Fibroblast of lung (primary cell): Measurements from ENCODE around the gene NEDD4L. TPM values are rescaled to one million over a fixed set of nuclear protein-coding genes. Genes with fewer than 3 reads are reported as not detected.

ENCODE experiments used
- DNase-seq, 2 donors: peaks; one replicate each; pipeline versions ENCODE4 v3.0.0 to v3.0.0-alpha.2; 2010; ENCODE audit warnings: low read depth in 2 of 2
- H2AFZ ChIP-seq: 2 replicates; pipeline ENCODE4 v1.5.1; 2012; ENCODE audit warnings: low read length, control low read depth, inconsistent platforms
- H3K27ac ChIP-seq: 2 replicates; pipeline ENCODE4 v1.5.1; 2011; ENCODE audit warnings: low read length, control low read depth; ENCODE audit not compliant: insufficient read depth
- H3K27me3 ChIP-seq: 2 replicates; pipeline ENCODE4 v1.5.1; 2011; ENCODE audit warnings: mild to moderate bottlenecking, low read length; ENCODE audit not compliant: control insufficient read depth, insufficient read depth
- H3K36me3 ChIP-seq: 2 replicates; pipeline ENCODE4 v1.5.1; 2011; ENCODE audit warnings: low read length; ENCODE audit not compliant: control insufficient read depth, insufficient read depth
- H3K4me1 ChIP-seq: 2 replicates; pipeline ENCODE4 v1.5.1; 2011; ENCODE audit warnings: low read length; ENCODE audit not compliant: control insufficient read depth, insufficient read depth; ENCODE audit errors: extremely low read depth
- H3K4me2 ChIP-seq: 2 replicates; pipeline ENCODE4 v1.5.1; 2011; ENCODE audit warnings: low read length, control low read depth; ENCODE audit not compliant: insufficient read depth; ENCODE audit errors: extremely low read depth
- H3K4me3 ChIP-seq, 4 experiments: fragments of 200-600 bp in 1 of 4; sonication (generic) in 1 of 4; replicated peaks in 1 of 4; 2 replicates each; pipeline ENCODE4 v1.5.1; 2011 to 2016; ENCODE audit warnings: low read length in 4 of 4, low read depth in 3 of 4, mild to moderate bottlenecking in 3 of 4, control low read depth in 2 of 4, inconsistent platforms in 1 of 4, mixed read lengths in 1 of 4; ENCODE audit not compliant: insufficient read depth in 1 of 4; ENCODE audit errors: control extremely low read depth in 1 of 4
- H3K79me2 ChIP-seq: 2 replicates; pipeline ENCODE4 v1.5.1; 2012; ENCODE audit warnings: mild to moderate bottlenecking, low read length, inconsistent platforms; ENCODE audit not compliant: control insufficient read depth, insufficient read depth
- H3K9ac ChIP-seq: 2 replicates; pipeline ENCODE4 v1.5.1; 2011; ENCODE audit warnings: mild to moderate bottlenecking, low read length, control low read depth; ENCODE audit not compliant: insufficient read depth
- H3K9me3 ChIP-seq: 2 replicates; pipeline ENCODE4 v1.5.1; 2012; ENCODE audit warnings: low read depth, low read length; ENCODE audit not compliant: control insufficient read depth, insufficient read depth
- H4K20me1 ChIP-seq: 2 replicates; pipeline ENCODE4 v1.5.1; 2011; ENCODE audit warnings: low read length; ENCODE audit not compliant: control insufficient read depth, insufficient read depth; ENCODE audit errors: extremely low read depth
- EZH2 ChIP-seq: IDR thresholded peaks from 2 replicates; pipeline ENCODE4 v1.5.1; 2012; ENCODE audit warnings: low read length, control low read depth, mild to moderate bottlenecking; ENCODE audit errors: missing control alignments
- polyA plus RNA-seq, 2 donors: library from polyadenylated mRNA; depleted of rRNA in 1 of 2; stranded (reverse) in 1 of 2; unstranded in 1 of 2; fragments of >200 nt; gene quantifications; 2 replicates each; pipeline ENCODE4 v1.2.1, GENCODE V29; 2011 to 2012; ENCODE audit warnings: missing spikeins in 1 of 2
- total RNA-seq: library from RNA; depleted of rRNA; stranded (reverse); fragments of >200 nt; gene quantifications from 2 replicates; pipeline ENCODE4 v1.2.1, GENCODE V29; 2014
- TF ChIP-seq, protein P1 (sequence below), 2 donors: IDR thresholded peaks in 1 of 2; conservative IDR thresholded peaks in 1 of 2; 1 replicate in 1 of 2; 2 replicates in 1 of 2; pipeline ENCODE4 v1.5.1; 2011 to 2012; ENCODE audit warnings: low read length in 2 of 2, control low read depth in 1 of 2, inconsistent platforms in 1 of 2, low read depth in 1 of 2, mild to moderate bottlenecking in 1 of 2

The NEDD4L gene
- total and polyA plus RNA-seq, 2 donors (not counting 1 experiment from before 2014, with no cell fraction given) = 5.5 to 18.7 TPM

DNA sequence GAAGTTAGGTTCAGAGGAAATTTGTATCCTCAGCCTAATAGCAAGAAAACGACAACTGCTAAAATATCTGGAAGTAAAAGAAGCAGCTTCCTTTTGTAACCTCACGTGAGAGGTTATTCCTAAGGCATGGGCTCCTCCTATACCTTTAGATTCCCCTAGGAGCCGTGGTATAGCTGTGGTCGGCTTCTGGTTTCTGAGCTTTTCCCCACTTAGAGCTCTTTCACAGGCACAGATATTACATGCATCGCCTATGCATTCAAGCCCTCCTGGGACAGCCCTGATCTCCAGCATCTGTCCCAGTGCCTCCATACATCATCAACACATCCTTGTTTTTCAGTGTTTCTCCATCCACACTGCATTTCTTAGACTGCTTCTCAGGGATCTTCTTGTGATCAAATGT, 295.9 kb downstream of the NEDD4L start:
- Histone ChIP-seq H3K27ac (no peak overlapping the region), H3K4me3 (no peak overlapping the region), H3K9ac (no peak overlapping the region), H3K4me1 (no peaks in the 10 kb centered on the region), H3K9me3 (no peaks in the 10 kb centered on the region), H3K36me3 (no peaks in the 10 kb centered on the region), H4K20me1 (no peaks in the 10 kb centered on the region), H3K27me3 (no peaks in the 10 kb centered on the region), H2AFZ (no peak overlapping the region), H3K79me2 (no peaks in the 10 kb centered on the region), H3K4me2 (no peak overlapping the region)
- no peak for TF ChIP-seq EZH2
- TF ChIP-seq, protein P1, sequence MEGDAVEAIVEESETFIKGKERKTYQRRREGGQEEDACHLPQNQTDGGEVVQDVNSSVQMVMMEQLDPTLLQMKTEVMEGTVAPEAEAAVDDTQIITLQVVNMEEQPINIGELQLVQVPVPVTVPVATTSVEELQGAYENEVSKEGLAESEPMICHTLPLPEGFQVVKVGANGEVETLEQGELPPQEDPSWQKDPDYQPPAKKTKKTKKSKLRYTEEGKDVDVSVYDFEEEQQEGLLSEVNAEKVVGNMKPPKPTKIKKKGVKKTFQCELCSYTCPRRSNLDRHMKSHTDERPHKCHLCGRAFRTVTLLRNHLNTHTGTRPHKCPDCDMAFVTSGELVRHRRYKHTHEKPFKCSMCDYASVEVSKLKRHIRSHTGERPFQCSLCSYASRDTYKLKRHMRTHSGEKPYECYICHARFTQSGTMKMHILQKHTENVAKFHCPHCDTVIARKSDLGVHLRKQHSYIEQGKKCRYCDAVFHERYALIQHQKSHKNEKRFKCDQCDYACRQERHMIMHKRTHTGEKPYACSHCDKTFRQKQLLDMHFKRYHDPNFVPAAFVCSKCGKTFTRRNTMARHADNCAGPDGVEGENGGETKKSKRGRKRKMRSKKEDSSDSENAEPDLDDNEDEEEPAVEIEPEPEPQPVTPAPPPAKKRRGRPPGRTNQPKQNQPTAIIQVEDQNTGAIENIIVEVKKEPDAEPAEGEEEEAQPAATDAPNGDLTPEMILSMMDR (conservative IDR thresholded peaks at IDR 0.05 in 1 of 2, IDR thresholded peaks at IDR 0.05 in 1 of 2; ENCODE audit: low read depth in 1 of 2, low read length in 2 of 2) = no peak
- DNase-seq = no peak

DNA sequence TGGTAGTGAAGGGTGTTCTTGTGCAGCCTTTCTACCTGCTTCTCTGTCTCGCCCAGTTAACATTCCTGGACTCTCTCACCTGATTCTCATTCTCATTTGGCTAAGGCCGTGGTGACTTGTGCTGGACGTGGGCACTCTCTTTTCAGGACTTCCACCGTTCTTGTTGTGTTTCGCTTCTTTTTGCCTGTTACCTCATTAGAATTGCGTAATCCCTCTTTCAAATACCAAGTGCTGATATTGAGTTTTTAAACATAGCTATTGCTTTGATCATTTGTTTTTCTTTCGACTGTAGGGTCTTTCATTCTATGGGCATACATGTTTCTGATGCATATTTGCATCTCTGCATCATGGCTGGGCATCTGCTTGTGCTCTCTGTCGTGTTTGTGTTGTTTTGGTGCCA, 297.9 kb downstream of the NEDD4L start:
- Histone ChIP-seq H3K4me1 (no peaks in the 10 kb centered on the region), H3K36me3 (no peaks in the 10 kb centered on the region), H3K9ac (no peak overlapping the region), H4K20me1 (no peaks in the 10 kb centered on the region), H3K27me3 (no peaks in the 10 kb centered on the region), H3K9me3 (no peaks in the 10 kb centered on the region), H3K4me3 (no peak overlapping the region), H2AFZ (no peak overlapping the region), H3K79me2 (no peaks in the 10 kb centered on the region), H3K4me2 (no peak overlapping the region), H3K27ac (no peak overlapping the region)
- TF ChIP-seq EZH2 = no peak
- TF ChIP-seq, protein P1 (conservative IDR thresholded peaks at IDR 0.05 in 1 of 2, IDR thresholded peaks at IDR 0.05 in 1 of 2; ENCODE audit: low read depth in 1 of 2, low read length in 2 of 2) = no peak
- DNase-seq = peak in 1 of 2 donors; percentile 33

DNA sequence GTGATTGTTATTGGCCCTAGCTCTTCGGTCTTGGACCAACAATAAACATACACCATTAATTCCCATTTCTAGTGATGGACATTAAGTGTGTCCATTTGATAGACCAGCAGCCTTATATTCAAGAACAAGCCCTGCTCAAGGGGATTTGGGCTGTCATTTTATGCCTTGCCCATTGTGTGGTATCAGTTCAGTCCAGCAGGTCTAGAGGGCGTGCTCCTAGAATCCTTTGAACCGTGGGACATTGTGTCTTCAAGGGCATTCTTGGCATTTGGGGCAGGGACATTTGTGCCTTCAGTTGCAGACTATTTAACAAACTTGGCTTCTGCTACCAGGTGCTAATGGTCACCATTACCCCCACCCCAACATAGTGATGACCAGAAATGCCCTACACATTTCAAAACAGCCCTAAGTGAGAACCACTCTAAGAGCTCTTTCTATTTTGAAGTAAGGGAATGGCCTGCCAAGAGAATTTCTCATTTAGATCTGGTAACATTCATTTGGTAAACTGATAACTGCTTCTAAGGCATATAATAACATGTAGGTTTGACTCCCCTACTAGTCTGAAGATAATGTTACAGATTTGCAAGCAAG, 300.1 kb downstream of the NEDD4L start:
- Histone ChIP-seq H4K20me1 (no peaks in the 10 kb centered on the region), H3K9me3 (no peaks in the 10 kb centered on the region), H3K36me3 (no peaks in the 10 kb centered on the region), H3K4me2 (no peak overlapping the region), H3K4me3 (no peak overlapping the region), H2AFZ (no peak overlapping the region), H3K27me3 (no peaks in the 10 kb centered on the region), H3K79me2 (no peaks in the 10 kb centered on the region), H3K9ac (no peak overlapping the region), H3K4me1 (no peaks in the 10 kb centered on the region), H3K27ac (no peak overlapping the region)
- no peak for TF ChIP-seq EZH2
- TF ChIP-seq, protein P1 (conservative IDR thresholded peaks at IDR 0.05 in 1 of 2, IDR thresholded peaks at IDR 0.05 in 1 of 2; ENCODE audit: low read depth in 1 of 2, low read length in 2 of 2) = no peak
- no peak for DNase-seq
